ENCODE results near the gene ADAMTS16.

The ADAMTS16 gene

DNA sequence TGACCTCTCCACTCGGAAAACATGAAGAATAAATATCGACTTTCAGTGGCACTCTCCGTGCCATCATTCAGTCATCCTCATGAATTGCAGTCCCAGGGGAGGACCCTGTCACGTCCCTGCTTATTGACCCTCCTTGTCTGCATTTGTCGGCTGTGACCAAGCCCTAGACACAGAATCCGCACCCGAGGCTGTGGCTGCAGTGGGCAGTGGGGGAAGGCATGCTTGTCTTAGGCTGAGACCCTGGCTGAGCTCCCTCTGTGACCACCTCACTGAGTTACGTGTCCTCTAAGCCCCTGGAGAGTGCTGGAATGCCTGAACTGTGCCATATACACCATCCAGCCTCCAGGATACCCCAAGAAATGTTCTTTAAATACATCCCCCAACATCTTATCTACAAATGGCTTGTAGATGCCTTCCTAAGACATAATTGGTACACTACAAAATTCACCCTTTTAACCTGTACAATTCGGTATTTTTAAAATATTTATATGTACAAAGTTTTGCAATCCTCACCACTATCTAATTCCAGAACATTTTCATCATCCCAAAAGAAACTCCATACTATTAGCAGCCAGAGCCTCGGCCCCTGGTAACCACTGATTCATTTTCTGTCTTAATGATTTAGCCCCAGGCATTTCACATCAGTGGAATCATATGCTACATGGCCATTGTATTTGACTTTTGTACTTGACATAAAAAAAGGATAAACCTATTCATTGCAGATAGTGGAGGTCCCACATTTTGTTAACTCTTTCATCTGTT, 201.6 kb downstream of the ADAMTS16 start:
- H3K4me3 ChIP-seq (ENCODE audit: low read length): no peak overlapping the region
- no peak for TF ChIP-seq CTCF (conservative IDR thresholded peaks at IDR 0.05; ENCODE audit: low read length)
- peak; percentile 63 for DNase-seq (ENCODE audit: low read depth)

DNA sequence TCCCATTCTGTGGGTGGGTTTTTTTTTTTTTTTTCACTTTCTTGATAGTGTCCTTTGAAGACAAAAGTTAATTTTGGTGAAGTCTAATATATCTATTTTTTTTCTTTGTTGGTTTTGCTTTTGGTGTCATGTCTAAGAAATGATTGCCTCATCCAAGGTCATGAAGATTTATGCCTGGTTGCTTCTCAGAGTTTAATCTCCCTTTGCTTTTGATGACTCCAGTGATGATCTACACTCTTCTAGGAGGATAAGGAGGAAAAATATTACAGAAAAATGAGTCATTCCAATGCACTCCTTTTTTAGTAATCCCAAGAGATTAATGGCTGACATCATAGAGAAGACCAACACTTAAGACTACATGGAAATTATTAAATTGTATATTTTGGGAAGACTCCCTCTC, 202.7 kb downstream of the ADAMTS16 start:
- peak; percentile 43 for DNase-seq (ENCODE audit: low read depth)
- no peak for TF ChIP-seq CTCF (conservative IDR thresholded peaks at IDR 0.05; ENCODE audit: low read length)
- no peak overlapping the region for H3K4me3 ChIP-seq (ENCODE audit: low read length)

DNA sequence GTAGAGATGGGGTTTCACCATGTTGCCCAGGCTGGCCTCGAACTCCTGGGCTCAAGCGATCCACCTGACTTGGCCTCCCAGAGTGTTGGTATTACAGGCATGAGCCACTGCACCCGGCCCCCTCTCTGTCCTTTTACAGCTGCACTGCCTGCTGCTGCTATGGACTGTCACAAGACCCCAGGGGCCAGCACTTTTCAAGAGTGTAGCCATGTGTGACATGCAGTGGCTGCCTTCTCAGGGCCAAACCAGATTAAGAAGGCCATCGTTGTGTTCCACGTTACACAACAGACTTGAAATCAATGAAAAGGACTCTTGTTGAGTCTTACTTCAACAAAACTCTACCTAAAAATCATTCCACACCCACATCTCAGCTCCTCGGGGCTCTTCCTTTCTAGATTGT, 203.4 kb downstream of the ADAMTS16 start:
- DNase-seq (ENCODE audit: low read depth): no peak
- no peak overlapping the region for H3K4me3 ChIP-seq (ENCODE audit: low read length)
- no peak for TF ChIP-seq CTCF (conservative IDR thresholded peaks at IDR 0.05; ENCODE audit: low read length)

DNA sequence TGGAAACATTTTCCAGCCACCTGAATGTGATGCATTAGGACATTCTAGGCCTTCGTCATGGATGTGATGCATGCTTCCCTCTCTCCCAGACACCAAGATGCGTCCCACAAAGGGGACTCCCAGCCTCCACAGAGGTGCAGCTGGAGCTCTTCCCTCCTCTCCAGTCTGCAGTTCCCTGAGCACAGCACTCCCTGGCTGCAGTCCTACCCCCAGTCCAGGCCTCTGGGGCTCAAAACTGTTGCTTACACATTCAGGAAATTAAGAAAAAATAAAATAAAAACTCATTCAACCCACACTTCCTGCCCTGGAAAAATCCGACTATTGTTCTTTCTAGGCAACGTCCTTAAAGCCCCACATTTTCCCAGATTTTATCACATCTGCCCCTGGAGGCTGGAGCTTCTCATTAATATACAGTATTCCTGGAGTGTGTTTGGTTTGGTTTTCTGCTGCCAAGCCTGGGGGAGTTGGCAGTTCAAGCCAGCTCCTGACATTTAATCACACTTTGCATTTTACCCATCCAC, 204.0 kb downstream of the ADAMTS16 start:
- no peak for DNase-seq (ENCODE audit: low read depth)
- TF ChIP-seq CTCF (conservative IDR thresholded peaks at IDR 0.05; ENCODE audit: low read length): no peak
- no peak overlapping the region for H3K4me3 ChIP-seq (ENCODE audit: low read length)

GRCh38 chr5:5344606-5345005, 204.5 kb downstream of the ADAMTS16 start:
- DNase-seq (ENCODE audit: low read depth): no peak
- TF ChIP-seq CTCF (conservative IDR thresholded peaks at IDR 0.05; ENCODE audit: low read length): no peak
- H3K4me3 ChIP-seq (ENCODE audit: low read length): no peak overlapping the region

- TF ChIP-seq CTCF (conservative IDR thresholded peaks at IDR 0.05; ENCODE audit: low read length): no peak
- no peak overlapping the region for H3K4me3 ChIP-seq (ENCODE audit: low read length)
- no peak for DNase-seq (ENCODE audit: low read depth)
These were observed 207.3 kb downstream of the ADAMTS16 start for GRCh38 chr5:5347442-5347841.

DNA sequence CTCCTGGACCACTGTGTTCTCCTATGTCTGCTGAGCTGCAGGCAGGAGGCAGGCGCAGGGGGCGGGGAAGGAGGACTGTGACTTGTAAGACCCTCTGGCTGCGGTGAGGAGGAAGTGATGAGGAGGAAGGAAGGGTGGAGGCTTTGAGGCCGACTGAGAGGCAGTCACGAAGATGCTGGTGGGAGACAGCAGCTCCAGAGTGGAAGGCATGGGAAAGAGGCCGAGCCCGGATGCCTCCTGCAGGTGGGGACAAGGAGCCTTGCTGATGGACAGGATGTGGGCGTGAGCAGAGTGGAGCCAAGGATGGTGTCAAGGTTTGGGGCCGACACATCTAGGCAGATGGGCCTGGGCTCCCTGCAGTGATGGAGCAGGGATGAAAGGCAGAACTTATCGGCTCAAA, 208.0 kb downstream of the ADAMTS16 start:
- no peak for DNase-seq (ENCODE audit: low read depth)
- no peak overlapping the region for H3K4me3 ChIP-seq (ENCODE audit: low read length)
- no peak for TF ChIP-seq CTCF (conservative IDR thresholded peaks at IDR 0.05; ENCODE audit: low read length)

All from AG10803 (cell line).